Sigmoid colon (tissue), 7 donors: ENCODE results near the gene TNFAIP8. TPM values are rescaled to one million over a fixed set of nuclear protein-coding genes. Genes with fewer than 3 reads are reported as not detected.

Experiments used
- DNase-seq: peaks from one replicate; pipeline ENCODE4 v3.0.0-alpha.2; 2019
- H3K27ac ChIP-seq, 4 donors: fragments of 200-600 bp; sonication (generic); one replicate each; pipeline ENCODE4 v1.5.1; 2016 to 2019; ENCODE audit warnings: mild to moderate bottlenecking in 1 of 4
- H3K27me3 ChIP-seq, 3 donors: fragments of 200-600 bp; sonication (generic); one replicate each; pipeline ENCODE4 v1.5.1; 2019; ENCODE audit warnings: mild to moderate bottlenecking in 1 of 3
- H3K36me3 ChIP-seq, 4 donors: fragments of 200-600 bp; sonication (generic); one replicate each; pipeline ENCODE4 v1.5.1; 2016 to 2019
- H3K4me1 ChIP-seq, 4 donors: fragments of 200-600 bp; sonication (generic); one replicate each; pipeline ENCODE4 v1.5.1; 2017 to 2019
- H3K4me3 ChIP-seq, 4 donors: fragments of 200-600 bp; sonication (generic); one replicate each; pipeline ENCODE4 v1.5.1; 2017 to 2019; ENCODE audit warnings: mild to moderate bottlenecking in 2 of 4, moderate library complexity in 1 of 4
- H3K9me3 ChIP-seq, 4 donors: fragments of 200-600 bp in 3 of 4; sonication (generic) in 3 of 4; one replicate each; pipeline versions ENCODE4 v1.5.1 to v1.6.1; 2013 to 2019
- EP300 ChIP-seq, 4 donors: sonication (generic); formaldehyde crosslinking; IDR thresholded peaks; one replicate each; pipeline ENCODE4 v1.6.1; 2017; ENCODE audit warnings: antibody characterized with exemption in 4 of 4
- POLR2A ChIP-seq, 2 donors: fragments of 450-650 bp; IDR thresholded peaks; one replicate each; pipeline ENCODE4 v1.6.1; 2016; ENCODE audit warnings: antibody characterized with exemption in 2 of 2, mild to moderate bottlenecking in 2 of 2, moderate library complexity in 2 of 2
- POLR2AphosphoS5 ChIP-seq, 4 donors: sonication (generic); formaldehyde crosslinking; IDR thresholded peaks; one replicate each; pipeline ENCODE4 v1.6.1; 2017; ENCODE audit warnings: antibody characterized with exemption in 4 of 4
- WGBS, 2 donors: extraction: QIAGEN DNeasy Blood & Tissue Kit; methylation state at CpG; one replicate each; pipeline ENCODE4 v1.1.7; 2013; 5-methylcytosine and 5-hydroxymethylcytosine counted together
- intact Hi-C: fragments of 100-400 bp; cut with DNase I; formaldehyde crosslinking; loops from one replicate; pipeline ENCODE4 v1.15.1; 2023
- polyA plus RNA-seq, 3 donors: library from polyadenylated mRNA; stranded (reverse); fragments of 200-250 nt; gene quantifications; one replicate each; pipeline ENCODE4 v1.2.3, GENCODE V29; 2013
- total RNA-seq, 4 donors: library from RNA; depleted of rRNA; stranded (reverse); fragments of >200 nt; gene quantifications; one replicate each; pipeline ENCODE4 v1.1.0, GENCODE V29; 2016
- TF ChIP-seq, protein P1 (sequence below), 4 experiments: fragments of 450-650 bp in 3 of 4; fragments of 200-600 bp in 1 of 4; IDR thresholded peaks; one replicate each; pipeline ENCODE4 v1.5.1; 2016 to 2019; ENCODE audit warnings: antibody characterized with exemption in 4 of 4, mild to moderate bottlenecking in 3 of 4, moderate library complexity in 2 of 4
- donor health status: healthy with polysubstance abuse.
- donor health status: Bipolar disorder and iron deficiency.
- donor health status: healthy.

Gene TNFAIP8
- total and polyA plus RNA-seq, 7 donors = 6.9 to 55.8 (median 14.8) TPM

DNA sequence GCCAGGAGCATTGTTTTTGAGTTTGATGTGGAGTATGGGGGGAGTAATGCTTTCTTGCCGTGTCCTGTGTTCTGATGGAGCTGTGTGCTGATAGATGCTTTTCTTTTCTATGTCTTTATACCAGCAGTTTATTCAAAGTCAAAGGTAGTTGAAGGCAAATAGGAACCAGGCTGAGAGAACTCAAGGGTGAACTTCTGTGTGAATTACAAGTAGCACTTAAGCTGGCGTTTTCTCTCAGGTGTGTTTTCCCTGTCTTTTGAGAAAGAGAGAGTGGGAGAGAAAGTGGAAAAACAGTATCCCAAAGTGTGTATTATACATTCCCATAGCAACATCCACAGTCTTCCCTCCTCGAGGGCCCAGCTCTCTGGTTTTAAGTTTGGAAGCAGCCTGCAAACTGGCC, 1.5 kb downstream of the TNFAIP8 start:
- no peak for DNase-seq
- no peaks in the 10 kb centered on the region for H3K36me3 ChIP-seq
- peaks cover 0 to 19% (median 0%) of the 10 kb centered on the region in 3 donors for H3K27me3 ChIP-seq
- H3K4me3 ChIP-seq = peak overlapping the region in 2 of 4 donors; percentile 57 to 60
- 50 to 68% methylated on average over 3 of the region's 3 CpGs for WGBS, 2 donors
- TF ChIP-seq, protein P1, sequence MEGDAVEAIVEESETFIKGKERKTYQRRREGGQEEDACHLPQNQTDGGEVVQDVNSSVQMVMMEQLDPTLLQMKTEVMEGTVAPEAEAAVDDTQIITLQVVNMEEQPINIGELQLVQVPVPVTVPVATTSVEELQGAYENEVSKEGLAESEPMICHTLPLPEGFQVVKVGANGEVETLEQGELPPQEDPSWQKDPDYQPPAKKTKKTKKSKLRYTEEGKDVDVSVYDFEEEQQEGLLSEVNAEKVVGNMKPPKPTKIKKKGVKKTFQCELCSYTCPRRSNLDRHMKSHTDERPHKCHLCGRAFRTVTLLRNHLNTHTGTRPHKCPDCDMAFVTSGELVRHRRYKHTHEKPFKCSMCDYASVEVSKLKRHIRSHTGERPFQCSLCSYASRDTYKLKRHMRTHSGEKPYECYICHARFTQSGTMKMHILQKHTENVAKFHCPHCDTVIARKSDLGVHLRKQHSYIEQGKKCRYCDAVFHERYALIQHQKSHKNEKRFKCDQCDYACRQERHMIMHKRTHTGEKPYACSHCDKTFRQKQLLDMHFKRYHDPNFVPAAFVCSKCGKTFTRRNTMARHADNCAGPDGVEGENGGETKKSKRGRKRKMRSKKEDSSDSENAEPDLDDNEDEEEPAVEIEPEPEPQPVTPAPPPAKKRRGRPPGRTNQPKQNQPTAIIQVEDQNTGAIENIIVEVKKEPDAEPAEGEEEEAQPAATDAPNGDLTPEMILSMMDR (IDR thresholded peaks at IDR 0.05) = no peak
- TF ChIP-seq POLR2AphosphoS5 (IDR thresholded peaks at IDR 0.05) (no peak), POLR2A (IDR thresholded peaks at IDR 0.05) (no peak), EP300 (IDR thresholded peaks at IDR 0.05) (no peak)
- peaks cover 0 to 28% (median 13%) of the 10 kb centered on the region in 4 donors for H3K4me1 ChIP-seq
- intact Hi-C loops = no loop called here
- peak overlapping the region in 2 of 4 donors; percentile 70 to 89 for H3K27ac ChIP-seq
- no peaks in the 10 kb centered on the region for H3K9me3 ChIP-seq

DNA sequence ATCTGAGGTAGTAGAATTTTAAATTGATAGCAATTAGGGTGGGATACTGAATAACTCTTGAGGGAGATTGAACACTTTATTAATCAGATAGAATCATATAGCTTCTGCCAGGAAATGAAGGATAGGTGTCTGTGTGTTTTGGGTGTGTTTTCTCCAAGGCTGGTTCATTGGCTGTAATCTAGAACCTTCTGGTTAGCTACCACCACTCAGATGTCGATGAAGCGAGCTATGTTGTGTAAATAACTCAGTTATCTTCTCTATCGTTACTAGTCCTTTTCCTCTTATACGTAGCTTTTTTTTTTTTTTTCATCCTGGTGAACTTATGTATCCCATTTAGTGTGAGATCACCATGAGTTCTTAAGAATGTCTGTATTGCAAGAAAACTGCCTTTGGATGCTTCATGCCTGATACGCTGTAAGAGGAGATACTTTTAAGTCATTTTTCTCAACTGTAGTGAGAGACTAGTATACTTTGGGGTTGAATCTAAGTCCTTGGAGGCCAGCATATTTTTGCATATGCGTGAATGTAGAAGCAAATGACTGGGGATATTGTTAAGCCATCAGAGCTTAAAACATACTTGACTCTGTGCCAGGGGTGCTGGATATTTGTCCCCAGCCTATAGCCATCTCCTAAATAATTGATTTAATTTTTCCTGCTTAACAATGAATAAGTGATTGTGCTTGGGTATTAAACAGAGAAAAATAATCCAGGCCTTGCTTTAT, 2.1 kb downstream of the TNFAIP8 start:
- TF ChIP-seq POLR2A (IDR thresholded peaks at IDR 0.05) (no peak), POLR2AphosphoS5 (IDR thresholded peaks at IDR 0.05) (no peak), EP300 (IDR thresholded peaks at IDR 0.05) (no peak)
- TF ChIP-seq, protein P1 (IDR thresholded peaks at IDR 0.05) = no peak
- Histone ChIP-seq H3K4me1 (peaks cover 0 to 28% (median 13%) of the 10 kb centered on the region in 4 donors), H3K4me3 (peak overlapping the region in 1 of 4 donors; percentile 60), H3K27ac (peak overlapping the region in 1 of 4 donors; percentile 89), H3K36me3 (no peaks in the 10 kb centered on the region), H3K27me3 (peaks cover 0 to 19% (median 0%) of the 10 kb centered on the region in 3 donors), H3K9me3 (no peaks in the 10 kb centered on the region)
- intact Hi-C loops = no loop called here
- DNase-seq = no peak
- 64 to 91% methylated on average over 6 of the region's 6 CpGs for WGBS, 2 donors

DNA sequence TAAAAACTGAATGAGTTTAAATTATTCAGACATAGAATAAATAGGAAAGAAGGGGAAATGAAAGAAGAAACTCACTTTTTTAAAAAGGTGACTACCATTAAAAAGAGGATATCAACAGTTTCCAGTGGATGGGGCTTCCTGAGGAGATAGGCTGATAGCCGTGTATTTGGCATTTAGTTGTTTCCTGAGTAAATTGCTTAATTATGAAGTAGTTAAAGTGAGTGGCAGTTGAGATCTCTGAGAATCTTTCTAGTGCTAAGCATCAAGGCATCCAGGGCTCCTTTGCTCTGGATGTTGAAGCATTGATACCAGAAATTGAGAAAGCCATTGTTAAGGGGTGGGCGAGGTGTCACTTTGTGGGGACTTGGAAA, 2.7 kb downstream of the TNFAIP8 start:
- Histone ChIP-seq H3K4me1 (peaks cover 0 to 28% (median 13%) of the 10 kb centered on the region in 4 donors), H3K36me3 (no peaks in the 10 kb centered on the region), H3K27ac (no peak overlapping the region), H3K4me3 (no peak overlapping the region), H3K9me3 (no peaks in the 10 kb centered on the region), H3K27me3 (peaks cover 0 to 19% (median 0%) of the 10 kb centered on the region in 3 donors)
- intact Hi-C loops = no loop called here
- no peak for DNase-seq
- WGBS, 2 donors = 67 to 86% methylated on average over 2 of the region's 2 CpGs
- TF ChIP-seq EP300 (IDR thresholded peaks at IDR 0.05) (no peak), POLR2A (IDR thresholded peaks at IDR 0.05) (no peak), POLR2AphosphoS5 (IDR thresholded peaks at IDR 0.05) (no peak)
- TF ChIP-seq, protein P1 (IDR thresholded peaks at IDR 0.05) = no peak

DNA sequence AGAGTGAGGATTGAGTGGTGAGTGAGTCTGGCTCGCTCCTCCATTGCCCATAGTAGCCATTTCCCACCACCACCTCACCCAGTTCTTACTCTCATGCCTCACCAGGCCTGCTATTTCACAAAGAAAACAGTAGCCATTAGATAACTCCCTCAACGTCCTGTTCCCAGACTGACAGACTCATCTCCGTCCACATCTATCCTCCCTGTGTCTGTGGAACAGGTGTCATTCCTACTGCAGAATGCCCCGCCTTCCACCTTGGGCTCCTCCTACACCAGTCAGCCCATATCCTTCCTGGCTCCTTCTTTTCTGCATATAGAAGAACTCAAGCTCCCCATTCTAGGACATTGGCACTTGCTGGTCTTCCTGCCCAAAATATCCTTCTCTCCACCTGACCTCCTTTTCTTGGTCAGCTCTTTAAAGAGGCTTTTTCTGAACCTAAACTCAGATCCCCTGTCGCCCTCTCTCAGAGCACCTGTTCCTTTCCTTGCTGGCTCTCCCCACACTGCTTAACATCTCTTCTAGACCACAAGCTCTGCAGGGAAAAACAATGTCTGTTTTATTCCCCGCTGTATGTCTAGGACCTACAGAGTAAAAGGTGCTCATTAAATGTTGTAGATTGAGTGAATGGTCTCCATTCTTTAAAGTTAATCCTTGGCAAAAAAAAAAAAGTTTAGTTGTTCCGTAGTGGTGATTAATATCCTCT, 3.2 kb downstream of the TNFAIP8 start:
- intact Hi-C loops = no loop called here
- no peak for DNase-seq
- no peak for TF ChIP-seq EP300 (IDR thresholded peaks at IDR 0.05)
- TF ChIP-seq POLR2AphosphoS5 (IDR thresholded peaks at IDR 0.05) = no peak
- TF ChIP-seq, protein P1 (IDR thresholded peaks at IDR 0.05) = no peak
- Histone ChIP-seq H3K27me3 (peaks cover 0 to 15% (median 0%) of the 10 kb centered on the region in 3 donors), H3K36me3 (no peaks in the 10 kb centered on the region), H3K9me3 (no peaks in the 10 kb centered on the region), H3K27ac (no peak overlapping the region), H3K4me3 (no peak overlapping the region), H3K4me1 (peaks cover 0 to 24% (median 13%) of the 10 kb centered on the region in 4 donors)
- 67 to 77% methylated on average over 7 of the region's 7 CpGs for WGBS, 2 donors
